Left kidney (tissue), 2 donors: ENCODE measurements around the gene PIBF1. TPM values are rescaled to one million over a fixed set of nuclear protein-coding genes. Genes with fewer than 3 reads are reported as not detected.
"Not testable (repeated sequence)": the region's sequence is repeated elsewhere in the genome, so short reads cannot be mapped to it uniquely, and the experiment has no call there.

Experiments used
- DNase-seq: peaks from one replicate; pipeline ENCODE4 v3.0.0-alpha.2; 2013
- polyA plus RNA-seq: library from polyadenylated mRNA; unstranded; fragments of 120-200 nt; gene quantifications from one replicate; pipeline ENCODE4 v1.2.1, GENCODE V29; 2013; ENCODE audit not compliant: insufficient read length

The PIBF1 gene
- polyA plus RNA-seq, 1 donor: 42.7 TPM

GRCh38 chr13:73015805-73016204 lies 233.9 kb downstream of the PIBF1 start:
- no peak for DNase-seq

- DNase-seq: no peak
Measured at GRCh38 chr13:73018336-73018735, 236.4 kb downstream of the PIBF1 start.

- no peak for DNase-seq
Measured at GRCh38 chr13:73025217-73026012, 243.5 kb downstream of the PIBF1 start.

GRCh38 chr13:73034901-73035300 lies 253.0 kb downstream of the PIBF1 start:
- no peak for DNase-seq

- no peak for DNase-seq
Measured at GRCh38 chr13:73035660-73036059, 253.7 kb downstream of the PIBF1 start.

- DNase-seq: no peak
Measured at GRCh38 chr13:73036566-73036965, 254.6 kb downstream of the PIBF1 start.

GRCh38 chr13:73038064-73038463 lies 256.1 kb downstream of the PIBF1 start:
- no peak for DNase-seq

- no peak for DNase-seq
Measured at GRCh38 chr13:73039201-73040108, 257.5 kb downstream of the PIBF1 start.

GRCh38 chr13:73040484-73040883 lies 258.6 kb downstream of the PIBF1 start:
- no peak for DNase-seq

- DNase-seq: no peak
Measured at GRCh38 chr13:73040968-73041596, 259.1 kb downstream of the PIBF1 start.

- no peak for DNase-seq
Measured at GRCh38 chr13:73045031-73045430, 263.1 kb downstream of the PIBF1 start.

- DNase-seq: not testable (repeated sequence)
Measured at GRCh38 chr13:73048615-73049014, 266.7 kb downstream of the PIBF1 start.

- DNase-seq: no peak
Measured at GRCh38 chr13:73054712-73055111, 272.8 kb downstream of the PIBF1 start.

- DNase-seq: no peak
Measured at GRCh38 chr13:73055813-73056564, 274.1 kb downstream of the PIBF1 start.

- DNase-seq: no peak
Measured at GRCh38 chr13:73056565-73056962, 274.6 kb downstream of the PIBF1 start.

GRCh38 chr13:73057284-73058063 lies 275.5 kb downstream of the PIBF1 start:
- no peak for DNase-seq

- no peak for DNase-seq
Measured at GRCh38 chr13:73058064-73058313, 276.1 kb downstream of the PIBF1 start.

GRCh38 chr13:73058432-73058735 lies 276.5 kb downstream of the PIBF1 start:
- DNase-seq: no peak

GRCh38 chr13:73058736-73059459 lies 277.0 kb downstream of the PIBF1 start, which contains the start of gene KLF5:
TSS of gene KLF5 (plus strand) at chr13:73059005. CDS start at chr13:73059328, 323 bp downstream.
- peak; percentile 92 for DNase-seq

GRCh38 chr13:73059460-73060250 lies 277.7 kb downstream of the PIBF1 start:
- DNase-seq: peak; percentile 44
